SK-N-DZ (cell line): ENCODE results near the gene TRERF1.
"Not testable (repeated sequence)": the region's sequence is repeated elsewhere in the genome, so short reads cannot be mapped to it uniquely, and the experiment has no call there.

Experiments used
- DNase-seq: peaks from one replicate; pipeline ENCODE4 v3.0.0-alpha.2; 2015; ENCODE audit warnings: low spot score

TRERF1 gene

DNA sequence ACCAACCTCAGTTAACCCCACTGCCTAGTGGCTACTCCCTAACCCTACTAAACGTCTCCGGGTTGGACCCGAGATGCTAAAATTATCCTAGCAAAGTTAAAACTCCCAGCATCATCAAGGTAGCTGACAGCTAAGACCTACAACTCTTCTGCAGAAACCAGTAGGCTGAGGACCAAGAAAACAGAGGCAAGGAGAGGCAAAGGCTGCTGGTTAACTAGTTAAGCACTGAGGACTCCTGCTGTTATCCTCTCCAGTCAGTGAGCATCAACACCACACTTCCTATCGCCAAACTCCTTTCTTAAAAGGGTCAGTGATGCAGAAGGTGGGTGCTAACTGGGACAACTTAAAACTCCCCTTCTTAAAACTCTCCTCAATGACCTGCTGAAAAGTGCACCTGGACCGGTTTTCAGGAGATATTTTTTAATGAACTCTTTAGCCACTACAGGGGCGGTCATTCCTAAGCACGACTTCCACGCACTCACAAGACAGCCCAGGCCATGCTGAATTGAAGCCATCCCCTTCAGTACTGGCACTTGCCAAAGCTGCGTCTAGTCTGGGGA is 1.7 kb downstream of the TRERF1 start:
- DNase-seq: peak; percentile 36

DNA sequence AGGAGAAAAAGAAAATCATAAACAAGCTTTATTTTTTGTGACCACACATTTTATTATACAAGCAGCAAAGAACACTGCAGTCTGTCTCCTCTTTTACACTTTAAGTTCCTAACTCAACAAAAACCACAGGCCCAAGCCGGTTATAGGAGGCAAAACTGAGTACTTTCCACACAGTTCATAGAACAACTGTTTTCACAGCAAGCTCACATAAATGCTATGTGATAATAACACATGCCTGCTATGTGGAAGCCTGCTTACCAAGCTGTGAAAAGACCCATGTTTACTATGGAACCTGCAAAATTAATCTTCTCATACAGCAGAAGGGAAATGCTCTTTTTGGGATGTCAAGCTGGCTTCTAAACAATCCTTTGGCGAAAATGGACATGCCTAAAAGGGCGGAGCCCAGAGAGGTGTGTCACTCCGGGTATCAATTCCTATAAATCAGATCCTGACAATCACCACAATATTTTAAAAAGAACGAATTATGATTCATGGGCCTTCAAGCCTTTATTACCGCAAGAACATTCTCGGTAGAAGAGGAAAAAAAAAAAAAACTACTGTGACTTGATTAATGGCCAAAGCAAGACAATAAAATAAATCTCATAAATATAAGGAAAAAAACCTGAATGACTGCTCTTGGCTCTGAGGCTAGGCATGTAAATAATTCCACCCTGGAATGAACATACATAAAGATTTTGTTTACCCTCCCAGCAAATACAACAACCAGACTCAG is 2.6 kb downstream of the TRERF1 start:
- DNase-seq: no peak

DNA sequence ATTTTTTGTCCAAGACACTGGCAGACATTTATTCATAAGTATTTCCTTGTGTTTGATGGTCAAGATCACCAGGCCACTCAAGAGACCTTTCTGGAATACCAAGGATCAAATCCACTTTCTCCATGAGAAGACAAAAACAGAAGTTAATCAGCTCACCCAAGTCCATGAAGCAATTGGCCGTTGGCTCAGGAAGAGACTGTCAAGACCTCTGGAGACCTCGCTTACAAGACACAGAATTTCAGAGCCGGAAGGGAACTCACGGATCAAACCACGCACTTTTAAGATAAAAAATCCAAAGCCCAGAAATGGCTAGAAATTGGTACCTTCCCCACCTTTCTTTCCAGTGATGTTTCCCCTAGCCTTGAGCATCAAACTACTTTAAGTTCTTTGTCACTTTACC is 3.3 kb downstream of the TRERF1 start:
- DNase-seq: no peak

DNA sequence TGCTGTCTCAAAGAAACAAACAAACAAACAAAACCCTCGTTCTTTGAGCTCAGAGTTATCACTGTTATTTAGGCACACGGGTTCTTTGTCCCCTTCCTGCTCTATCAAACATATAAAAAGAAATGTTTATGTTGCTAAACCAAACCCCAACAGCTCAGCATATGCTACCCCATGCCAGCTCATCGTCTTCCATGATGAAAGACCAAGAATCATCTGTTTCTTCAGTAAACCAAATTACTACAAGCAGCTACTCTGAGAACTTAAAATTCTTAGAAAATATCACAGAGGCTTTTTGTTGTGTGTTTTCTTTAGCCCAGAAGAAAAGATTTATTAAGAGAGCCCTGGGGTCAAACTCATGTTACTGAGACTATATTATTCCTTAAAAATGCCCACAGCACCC is 4.7 kb downstream of the TRERF1 start:
- no peak for DNase-seq

DNA sequence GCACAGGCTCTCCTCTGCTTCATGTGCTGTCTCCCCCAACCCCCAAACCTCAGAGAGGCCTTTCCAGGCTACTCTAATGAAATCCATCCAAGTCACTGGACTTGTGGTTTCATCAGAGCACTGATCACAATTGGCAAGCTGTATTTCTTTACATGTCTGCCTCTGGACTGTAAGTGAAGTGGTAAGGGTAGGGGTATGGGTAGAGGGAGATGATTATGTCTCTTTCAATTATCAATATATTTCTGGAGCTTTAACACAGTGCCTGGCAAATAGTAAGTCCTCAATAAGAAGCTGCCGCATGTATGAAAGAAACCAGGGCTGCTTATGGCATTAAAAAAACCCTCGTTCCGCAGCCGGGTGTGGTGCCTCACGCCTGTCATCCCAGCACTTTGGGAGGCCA is 5.4 kb downstream of the TRERF1 start:
- peak; percentile 90 for DNase-seq

DNA sequence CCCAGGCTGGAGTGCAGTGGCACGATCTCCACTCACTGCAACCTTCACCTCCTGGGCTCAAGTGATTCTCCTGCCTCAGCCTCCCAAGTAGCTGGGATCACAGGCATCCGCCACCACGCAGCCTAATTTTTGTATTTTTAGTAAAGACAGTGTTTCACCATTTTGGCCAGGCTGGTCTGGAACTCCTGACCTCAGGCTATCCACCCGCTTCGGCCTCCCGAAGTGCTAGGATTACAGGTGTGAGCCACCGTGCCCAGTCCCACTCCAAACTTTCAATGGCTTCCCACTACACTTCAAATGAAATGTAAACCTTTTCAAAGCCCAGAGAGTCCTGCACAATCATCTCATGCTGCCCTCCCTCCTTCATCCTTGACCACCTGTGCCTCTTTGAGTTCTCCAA is 5.8 kb downstream of the TRERF1 start:
- not testable (repeated sequence) for DNase-seq

DNA sequence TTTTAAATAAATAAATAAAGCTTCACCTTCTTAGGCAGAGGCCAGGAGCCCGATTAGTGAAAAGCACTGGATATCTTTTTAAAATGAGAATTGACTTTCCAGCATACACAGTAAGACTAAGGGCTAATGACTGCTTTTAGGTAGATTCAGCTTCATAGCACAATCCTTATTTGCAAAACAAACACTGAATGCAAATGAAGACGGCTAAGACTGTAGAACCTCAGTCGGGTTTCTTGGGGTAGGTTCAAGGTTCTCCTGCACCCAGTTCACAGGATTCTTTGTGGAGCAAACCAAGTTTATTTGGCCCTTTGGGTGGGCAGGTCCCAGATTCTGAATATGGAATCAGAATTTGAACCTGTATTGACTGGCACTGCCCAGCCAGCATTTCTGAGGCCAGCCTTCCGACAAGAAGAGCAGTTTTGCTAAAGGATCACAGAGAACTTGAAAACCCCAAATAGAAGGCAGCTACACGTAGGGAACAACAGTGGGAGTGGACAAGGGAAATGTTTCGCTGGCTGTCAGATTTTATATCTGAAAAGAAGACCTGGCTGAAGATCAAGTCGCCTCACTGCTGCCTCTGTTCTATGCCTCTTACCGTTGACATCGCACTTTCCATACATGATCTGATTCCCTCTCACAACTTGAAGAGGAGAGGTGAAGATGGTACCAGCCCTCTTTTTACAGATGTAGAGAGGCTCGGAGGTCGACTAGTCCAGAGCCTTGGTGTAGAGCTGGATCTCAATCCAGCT is 8.2 kb downstream of the TRERF1 start:
- no peak for DNase-seq

DNA sequence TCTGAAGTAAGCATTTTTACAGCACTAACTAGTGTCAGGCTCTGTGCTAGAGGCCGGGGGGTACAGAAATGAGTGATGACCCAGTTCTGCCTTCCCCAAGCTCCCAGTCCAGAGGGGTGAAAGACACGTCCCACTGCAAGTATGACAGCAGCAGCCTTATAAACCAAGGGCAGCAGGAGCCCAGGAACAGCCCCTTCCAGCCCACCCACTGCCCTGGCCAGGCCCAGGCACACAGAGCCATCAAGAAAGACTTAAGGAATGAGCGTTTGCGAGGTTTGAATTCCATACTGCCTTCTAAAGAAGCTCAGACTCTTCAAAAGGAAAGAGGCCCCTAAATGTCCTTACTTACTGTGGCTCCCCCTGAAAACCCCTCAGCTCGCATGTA is 10.0 kb downstream of the TRERF1 start:
- DNase-seq: peak; percentile 20

DNA sequence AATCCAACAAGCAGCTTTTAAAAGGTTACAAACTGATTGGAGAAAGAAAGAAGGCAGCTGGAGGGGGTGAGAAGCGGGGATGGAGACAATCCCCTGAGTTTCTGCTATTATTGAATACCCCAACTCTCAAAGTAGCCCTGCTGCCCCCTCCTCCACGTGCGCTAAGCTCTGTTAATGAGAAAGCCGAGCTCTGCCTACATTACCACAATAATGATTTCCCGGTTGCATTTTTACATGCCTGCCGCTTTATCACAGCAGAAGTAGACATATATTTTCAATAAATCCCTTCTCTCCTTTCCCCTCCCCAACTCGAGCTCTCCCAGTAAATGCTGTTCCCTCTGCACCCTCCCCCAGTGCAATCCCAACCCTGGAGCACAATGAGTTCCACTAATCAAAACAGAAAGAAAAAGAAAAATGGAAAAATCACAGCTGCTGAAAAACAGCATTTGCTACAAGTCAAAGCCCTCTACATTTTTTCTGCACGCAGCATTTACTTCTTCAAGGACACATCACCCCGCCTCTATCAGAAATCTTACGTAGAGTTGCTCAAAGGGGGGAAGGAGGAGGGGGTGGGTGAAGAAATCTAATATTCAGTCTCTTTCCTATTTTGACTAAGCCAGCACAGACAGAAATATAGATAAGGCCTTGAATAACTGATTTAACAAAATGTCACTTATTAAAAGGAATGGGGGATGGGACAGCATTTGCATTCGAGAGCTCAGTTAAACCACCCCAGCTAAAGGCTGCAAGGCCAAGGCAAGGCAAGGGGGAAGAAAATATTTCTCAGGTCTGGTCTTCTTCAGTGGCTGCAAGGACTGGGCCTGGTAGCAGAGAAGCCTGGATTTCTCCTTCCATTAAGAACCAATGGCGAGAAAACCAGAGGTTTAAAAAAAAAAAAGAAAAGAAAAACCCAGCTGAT is 10.7 kb downstream of the TRERF1 start:
- peak; percentile 54 for DNase-seq

DNA sequence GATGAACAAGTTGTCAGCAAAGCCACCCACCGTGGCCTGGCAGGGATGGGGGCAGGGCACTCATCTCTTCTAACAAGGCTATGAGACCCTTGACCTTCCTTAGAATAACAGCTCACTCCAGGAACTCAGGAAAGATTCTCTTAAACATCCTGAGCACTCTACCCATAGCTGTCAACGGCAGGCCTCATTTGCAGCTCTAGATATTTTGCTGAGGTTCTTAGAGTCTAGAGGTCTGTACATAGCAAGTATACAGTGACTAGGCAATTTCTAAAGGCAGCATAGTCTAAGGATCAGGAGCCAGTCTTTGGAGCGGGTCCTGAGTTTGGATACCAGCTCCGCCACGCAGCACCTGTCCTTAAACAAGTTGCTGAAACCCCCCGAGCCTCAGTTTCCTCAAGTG is 11.7 kb downstream of the TRERF1 start:
- DNase-seq: no peak

DNA sequence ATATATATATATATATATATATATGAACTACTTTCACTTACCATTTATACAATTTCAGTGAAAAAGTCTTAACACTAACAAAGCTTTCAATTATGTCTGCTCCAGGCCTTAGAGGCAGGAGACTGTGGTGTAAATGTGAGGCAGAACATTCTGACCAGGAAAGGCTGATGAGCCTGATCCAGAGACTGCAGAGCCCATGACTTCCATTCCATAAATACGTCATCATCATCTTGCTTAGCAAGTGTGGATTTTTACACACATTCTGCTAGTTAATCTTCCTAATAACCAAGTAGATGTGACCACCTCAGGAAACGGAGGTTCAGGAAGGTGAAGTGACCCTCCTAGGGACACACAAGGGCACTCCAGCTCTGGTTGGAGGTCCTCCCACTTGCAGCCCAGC is 14.9 kb downstream of the TRERF1 start:
- no peak for DNase-seq

DNA sequence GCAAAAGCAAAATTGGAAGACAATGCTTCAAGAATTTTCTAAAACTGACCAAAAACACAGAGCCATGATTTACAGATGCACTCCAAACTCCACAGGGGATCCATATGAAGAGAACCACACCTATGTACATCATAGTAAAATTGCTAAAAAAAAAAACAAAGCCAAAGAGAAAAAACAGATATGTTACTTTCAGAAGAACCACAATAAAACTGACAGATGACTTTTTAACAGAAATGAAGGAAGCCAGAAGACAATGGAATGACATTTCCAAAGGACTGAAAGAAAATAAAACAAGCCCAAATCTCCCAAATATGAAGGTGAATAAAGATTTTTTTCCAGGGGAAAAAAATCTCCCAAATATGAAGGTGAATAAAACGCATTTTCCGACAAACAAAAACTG is 17.5 kb downstream of the TRERF1 start:
- DNase-seq: no peak

DNA sequence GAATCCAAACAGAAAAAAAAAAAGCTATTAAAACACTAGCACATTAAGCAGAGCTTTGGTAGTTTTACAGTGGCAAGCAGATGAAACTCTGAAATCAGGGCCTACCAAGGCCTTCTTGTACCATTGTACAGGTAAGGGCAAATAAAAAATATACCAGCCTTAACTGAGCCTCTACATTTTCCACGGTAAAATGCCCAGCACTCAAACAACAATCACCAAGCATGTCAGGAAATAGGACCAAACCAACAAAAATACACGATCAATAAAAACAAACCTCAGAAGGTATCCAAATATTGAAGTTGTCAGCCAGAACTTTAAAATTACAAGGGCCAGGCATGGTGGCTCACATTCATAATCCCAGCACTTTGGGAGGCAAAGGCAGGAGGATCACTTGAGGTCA is 18.3 kb downstream of the TRERF1 start:
- no peak for DNase-seq

DNA sequence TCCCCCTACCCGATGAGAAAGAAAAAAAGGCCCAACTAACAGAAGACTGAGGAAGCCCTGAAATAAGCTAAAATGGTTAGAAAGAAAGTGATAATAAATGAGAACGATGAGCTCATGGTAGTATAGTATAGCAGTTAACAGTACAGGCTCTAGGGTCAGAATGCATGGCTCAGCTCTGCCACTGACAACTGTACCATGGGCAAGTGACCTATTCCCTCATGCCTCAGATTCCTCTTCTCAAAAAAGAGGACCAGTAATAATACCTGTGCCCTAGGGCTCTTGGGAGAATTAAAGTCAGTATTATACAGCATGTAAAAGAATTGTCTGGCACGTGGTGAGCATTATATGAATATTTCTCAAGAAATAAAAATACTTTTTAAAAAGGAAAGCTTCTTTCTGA is 19.8 kb downstream of the TRERF1 start:
- no peak for DNase-seq

DNA sequence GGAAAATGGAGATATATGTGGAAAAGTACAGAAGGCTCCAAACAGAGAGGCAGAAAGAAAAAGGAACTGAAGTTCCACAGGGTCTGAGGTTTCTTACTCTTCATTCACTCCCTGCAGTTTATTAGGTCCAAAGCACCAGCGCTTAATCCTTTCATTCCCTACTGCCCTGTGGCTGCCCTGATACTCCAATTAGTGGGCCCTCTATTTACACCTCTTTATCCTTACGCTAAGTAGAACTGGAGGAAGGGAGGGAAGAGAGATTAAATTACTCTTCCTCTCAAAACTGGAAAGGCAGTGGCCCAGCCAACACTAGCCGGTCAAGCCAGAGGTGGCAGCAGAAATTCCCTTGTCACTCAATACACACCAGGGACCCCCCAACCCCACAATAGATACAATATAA is 20.4 kb downstream of the TRERF1 start:
- no peak for DNase-seq

DNA sequence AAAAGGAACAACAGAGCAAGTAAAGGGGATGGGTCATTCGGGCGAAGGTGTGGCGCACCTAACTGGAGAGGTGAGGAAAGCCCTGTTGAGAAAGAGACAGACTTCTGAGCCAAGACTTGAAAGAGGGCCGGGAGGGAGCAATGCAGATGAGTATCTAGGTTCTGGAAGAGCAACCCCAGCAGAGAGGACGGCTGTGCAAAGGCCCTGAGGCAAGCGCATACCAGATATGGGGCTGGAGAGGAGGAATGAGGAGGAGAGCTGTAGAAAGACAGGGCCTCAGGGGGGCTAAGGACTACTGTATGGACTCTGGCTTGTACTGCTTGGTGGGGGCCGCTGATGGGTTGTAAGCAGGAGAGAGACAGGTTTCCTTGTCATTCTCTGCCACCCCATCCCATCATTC is 21.9 kb downstream of the TRERF1 start:
- no peak for DNase-seq

DNA sequence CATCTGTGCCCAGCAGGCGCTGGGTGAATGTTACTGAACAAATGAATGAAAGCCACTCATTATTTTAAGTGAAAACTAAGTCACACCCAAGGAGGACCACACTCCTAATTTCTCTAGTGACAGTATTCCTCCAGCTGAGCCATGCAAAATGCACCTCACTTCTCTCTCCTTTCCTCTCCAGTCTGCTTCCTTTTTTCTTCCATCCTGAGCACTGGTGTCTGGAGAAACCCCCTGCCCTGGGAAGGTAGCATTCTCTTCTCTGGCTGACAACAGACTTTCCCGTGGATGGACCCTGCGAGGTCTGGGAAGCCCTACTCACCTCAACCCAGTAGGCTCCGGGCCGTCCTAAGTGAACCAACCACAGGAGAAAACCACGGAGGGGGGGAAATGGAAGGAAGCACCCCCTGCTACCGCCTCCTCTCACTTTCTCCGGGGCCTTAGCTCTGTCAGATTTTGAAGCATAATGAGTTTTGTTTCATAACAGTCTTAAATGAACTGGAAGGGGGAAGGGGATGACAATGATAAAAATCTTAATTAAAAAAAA is 22.6 kb downstream of the TRERF1 start:
- DNase-seq: peak; percentile 33

DNA sequence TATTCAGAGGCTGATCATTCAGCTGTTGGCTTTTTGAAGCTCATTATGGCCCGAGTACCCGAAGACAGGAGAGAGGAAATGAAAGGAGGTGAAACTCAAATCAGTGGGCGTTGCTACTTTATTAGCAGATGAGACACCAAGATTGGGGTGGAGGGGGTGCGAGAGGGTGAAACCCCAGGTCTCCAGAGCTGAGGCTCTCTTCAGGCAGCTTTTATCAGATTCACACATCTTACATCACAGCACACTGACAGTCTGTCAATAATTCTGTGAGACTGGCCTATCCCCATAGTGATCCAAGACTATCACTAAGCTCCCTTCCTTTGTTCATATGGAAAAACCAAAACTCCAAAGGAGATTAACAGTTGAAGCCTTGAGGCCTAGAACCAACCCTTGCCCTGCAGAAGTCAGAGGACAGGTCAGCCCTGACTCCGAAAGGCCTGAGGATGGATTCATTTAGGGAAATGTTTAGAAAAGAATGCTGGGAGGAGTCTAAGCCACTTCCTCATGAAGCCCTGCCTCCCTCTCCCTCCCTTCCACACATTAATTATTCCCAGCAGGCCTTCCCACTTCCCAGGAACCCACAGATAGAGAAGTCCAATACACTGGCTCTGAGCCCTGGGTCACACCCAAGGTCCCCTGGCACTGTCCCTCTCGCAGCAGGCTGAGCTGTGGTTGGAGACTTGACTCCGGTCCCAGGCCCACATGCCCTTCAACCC is 23.2 kb downstream of the TRERF1 start:
- no peak for DNase-seq

DNA sequence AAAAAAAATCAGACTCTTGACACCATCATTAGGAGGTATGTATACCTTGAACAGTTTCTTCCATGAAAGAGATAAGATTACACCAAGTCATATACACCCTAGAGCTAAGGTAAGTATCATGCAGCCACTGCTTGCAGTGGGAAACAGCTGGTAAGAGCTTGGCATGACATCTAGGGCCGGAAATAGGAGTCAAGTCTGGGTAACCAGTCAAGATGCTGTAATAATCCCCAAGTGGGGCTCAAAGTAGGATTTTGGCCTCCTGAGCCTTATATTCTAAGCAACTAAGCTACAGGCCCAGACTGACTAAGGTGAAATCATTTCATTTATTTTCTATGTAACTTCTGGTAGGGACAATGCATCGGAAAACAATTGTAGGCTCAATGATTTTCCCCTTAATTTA is 23.9 kb downstream of the TRERF1 start:
- no peak for DNase-seq

DNA sequence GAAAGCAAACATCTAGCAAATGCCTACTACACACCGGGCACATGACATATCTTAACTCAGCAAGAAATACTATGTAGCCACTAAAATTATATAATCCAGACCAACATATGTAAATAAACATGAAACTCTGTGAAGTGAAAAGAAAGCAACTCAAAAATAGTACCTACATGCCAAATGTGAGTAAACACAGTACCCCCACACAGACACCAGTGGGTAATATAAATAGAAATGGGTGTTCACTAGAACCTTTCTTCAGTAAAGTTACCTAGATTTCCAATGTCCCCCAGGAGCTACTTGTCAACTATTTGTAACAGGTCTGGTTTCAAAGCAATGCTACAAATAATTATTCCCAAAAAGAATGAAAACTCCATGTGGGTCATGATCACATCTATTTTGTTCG is 25.5 kb downstream of the TRERF1 start:
- DNase-seq: no peak

DNA sequence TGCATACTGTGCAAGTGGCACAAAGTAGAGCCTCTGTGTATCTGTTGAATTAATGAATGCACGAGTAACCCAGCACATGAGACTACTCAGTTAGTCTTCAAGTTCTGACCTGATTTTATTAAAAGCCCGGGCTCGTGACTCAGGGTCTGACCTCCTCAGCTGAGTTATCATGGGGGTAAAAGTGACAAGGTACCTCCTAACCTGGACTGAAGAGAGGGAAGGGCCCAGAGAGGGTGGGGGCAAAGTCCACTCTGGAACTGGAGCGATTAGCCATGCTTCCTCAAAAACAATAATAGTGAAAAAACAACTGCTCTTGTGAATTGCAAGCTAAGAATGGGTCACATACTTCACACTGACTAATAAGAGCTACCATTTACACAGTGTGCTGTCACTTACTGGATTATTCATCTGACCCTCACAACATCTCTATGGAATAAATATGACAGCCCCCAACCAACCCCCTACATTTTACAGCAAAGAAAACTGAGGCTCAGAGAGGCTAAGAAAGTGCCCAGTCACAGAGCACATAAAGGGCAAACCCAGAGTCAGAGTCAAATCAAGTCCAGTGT is 26.7 kb downstream of the TRERF1 start:
- DNase-seq: no peak
